Activated CD4-positive, alpha-beta T cell treated with anti-CD3 and anti-CD28 coated beads, Interleukin-2, amount 50 U/mL, for 24 hours (primary cell): ENCODE results near the gene GPN2.

ENCODE experiments used
- DNase-seq, 2 donors: peaks; one replicate each; pipeline ENCODE4 v3.0.0-alpha.2; 2020; ENCODE audit warnings: low read depth in 1 of 2, low spot score in 1 of 2

The GPN2 gene

GRCh38 chr1:26889551-26890466 is at the start of gene GPN2:
Gene GPN2, minus strand, starts transcription at chr1:26890283. Its CDS starts 187 bp downstream, at chr1:26890096.
- DNase-seq, result peak; percentile 54 to 73

GRCh38 chr1:26938659-26939025 is 48.6 kb upstream of the GPN2 start:
- no peak for DNase-seq

- no peak for DNase-seq
Measured at GRCh38 chr1:26938004-26938658, 48.0 kb upstream of the GPN2 start.

GRCh38 chr1:26936823-26937222 is 46.7 kb upstream of the GPN2 start:
- no peak for DNase-seq

- no peak for DNase-seq
Measured at GRCh38 chr1:26932531-26932930, 42.4 kb upstream of the GPN2 start.

GRCh38 chr1:26923711-26924110 is 33.6 kb upstream of the GPN2 start:
- no peak for DNase-seq

DNA sequence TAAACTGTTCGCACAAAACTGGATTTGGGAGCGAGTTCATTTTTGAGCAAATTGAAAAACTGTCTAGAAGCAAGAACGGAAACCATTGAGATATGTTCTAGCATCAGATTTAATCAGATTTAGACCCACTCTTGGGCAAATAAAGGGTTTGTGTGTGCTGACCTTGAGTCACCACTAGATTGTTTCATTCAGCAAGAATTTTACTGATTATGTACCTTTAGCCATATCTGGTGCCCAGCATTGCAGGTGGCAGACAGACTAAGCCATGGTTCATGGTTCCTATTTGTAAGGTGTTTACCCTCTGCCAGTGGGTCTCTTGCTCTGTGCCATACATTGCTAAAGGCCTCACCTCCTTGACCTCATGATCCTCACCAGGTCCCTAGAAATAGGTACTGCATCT is 32.8 kb upstream of the GPN2 start:
- no peak for DNase-seq

- no peak for DNase-seq
Measured at GRCh38 chr1:26922431-26922729, 32.3 kb upstream of the GPN2 start.

- DNase-seq, result peak; percentile 90 to 94
Measured at GRCh38 chr1:26921540-26922430, 31.7 kb upstream of the GPN2 start, which contains the start of gene NUDC. Gene NUDC, plus strand, starts transcription at chr1:26921743. Its CDS starts 106 bp downstream, at chr1:26921849.

DNA sequence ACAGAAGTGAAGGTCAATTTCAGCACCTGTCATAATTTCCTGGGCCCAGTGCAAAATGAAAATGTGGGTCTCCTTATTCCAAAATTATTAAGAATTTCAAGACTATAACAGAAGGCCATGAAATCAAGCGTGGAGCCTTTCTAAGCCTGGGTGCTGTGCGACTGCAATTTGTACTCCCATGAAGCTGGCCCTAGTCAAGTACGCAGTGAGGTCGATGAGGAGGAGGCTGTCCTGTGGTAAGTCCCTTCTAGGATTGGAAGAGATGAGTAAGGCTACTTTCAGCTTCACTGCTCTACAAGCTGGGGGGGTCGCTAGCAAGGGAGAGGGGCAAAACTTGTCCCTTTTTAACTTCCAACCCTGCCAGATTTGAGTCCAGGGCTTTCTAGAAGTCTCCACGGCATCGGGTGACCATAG is 31.1 kb upstream of the GPN2 start:
- no peak for DNase-seq

DNA sequence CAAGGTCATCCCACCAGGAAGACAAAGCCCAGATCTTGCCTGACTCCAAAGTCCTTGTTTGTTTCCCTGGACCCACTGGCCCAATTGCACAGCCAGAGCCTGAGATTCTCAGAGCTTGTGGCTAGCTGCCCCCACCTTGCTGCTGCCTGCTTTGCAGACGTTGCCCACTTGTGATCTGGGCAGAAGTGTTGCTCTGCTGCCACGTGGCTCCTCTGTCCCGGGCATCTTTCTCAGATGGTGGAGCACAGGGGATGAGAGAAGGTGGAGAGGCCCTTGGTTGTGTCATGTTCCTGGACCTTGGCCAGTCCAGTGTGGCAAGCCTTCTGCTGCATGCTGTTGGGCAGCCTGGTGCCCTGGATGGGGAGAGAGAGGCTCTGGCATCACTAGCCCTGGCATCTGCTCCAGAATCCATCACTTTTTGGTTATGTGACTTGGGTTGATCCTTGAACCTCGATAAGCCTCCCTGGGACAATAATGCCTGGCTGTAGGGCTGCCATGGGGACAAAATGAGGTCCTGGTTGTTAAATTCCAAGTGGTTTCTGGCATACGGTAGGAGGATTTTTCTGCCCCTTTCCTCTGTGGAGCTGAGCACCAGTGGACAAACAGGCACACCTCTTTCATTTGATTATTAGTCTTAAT is 25.2 kb upstream of the GPN2 start:
- DNase-seq, result no peak

DNA sequence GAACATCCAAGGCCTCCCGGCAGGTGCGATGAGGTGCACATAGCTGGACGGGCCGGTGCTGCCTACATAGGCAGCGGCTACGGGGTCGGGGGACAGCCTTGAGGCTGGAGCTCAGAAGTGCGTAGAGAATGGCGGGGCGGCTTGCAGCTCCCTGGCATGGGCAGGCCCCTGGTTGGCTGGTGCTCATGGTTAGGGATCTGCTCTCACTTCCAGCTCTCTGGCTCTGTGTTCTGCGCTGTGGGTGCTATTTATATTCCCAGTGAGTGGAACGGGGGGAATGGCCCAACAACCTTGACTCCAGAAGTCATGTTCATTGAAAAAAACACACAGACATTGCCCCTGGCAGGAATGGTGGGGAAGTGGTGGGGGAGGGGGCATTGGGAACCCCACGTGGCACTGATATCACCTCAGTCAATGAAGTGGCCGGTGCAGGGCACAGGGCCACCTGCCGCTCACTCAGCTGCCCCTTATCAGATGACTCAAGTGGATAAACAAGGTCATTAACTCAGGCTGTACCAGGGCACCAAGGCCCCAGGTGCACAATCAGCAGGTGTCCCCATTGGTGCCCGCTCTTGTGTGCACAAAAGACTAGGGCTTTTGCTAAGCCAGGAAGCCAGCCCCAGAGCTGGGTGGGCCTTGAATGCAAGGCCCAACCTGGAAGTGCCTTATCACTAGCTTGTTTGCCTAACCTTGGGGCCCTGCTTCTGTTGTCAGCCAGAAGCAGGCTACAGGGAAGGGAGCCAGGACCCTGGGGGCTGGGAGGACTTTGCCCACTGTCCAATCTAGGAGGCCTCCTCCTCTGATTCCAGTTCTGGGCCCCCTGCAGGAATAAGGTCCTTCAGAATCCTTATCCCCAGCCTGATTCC is 23.9 kb upstream of the GPN2 start, which contains the start of gene NR0B2:
Gene NR0B2 (minus strand): TSS at position 222 of the 866 bp plus-strand sequence. CDS start 35 bp downstream, at position 187.
- DNase-seq, result no peak

DNA sequence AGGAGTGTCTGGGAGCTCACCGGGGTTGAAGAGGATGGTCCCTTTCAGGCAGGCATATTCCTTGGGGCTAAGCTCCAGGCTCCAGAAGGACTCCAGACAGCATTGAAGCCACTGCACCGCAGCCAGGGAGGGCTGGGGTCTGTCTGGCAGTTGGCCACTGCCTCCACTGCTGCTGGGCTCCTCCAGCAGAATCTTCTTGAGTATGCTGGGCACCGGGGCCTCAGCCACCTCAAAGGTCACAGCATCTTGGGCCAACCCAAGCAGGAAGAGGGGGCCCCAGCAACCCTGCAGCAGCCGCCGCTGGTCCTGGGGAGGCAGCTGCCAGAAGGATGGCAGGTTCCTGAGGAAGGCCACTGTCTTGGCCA is 23.3 kb upstream of the GPN2 start:
- DNase-seq, result no peak

GRCh38 chr1:26912147-26912490 is 22.0 kb upstream of the GPN2 start:
- DNase-seq, result no peak

- no peak for DNase-seq
Measured at GRCh38 chr1:26911399-26912146, 21.5 kb upstream of the GPN2 start.

DNA sequence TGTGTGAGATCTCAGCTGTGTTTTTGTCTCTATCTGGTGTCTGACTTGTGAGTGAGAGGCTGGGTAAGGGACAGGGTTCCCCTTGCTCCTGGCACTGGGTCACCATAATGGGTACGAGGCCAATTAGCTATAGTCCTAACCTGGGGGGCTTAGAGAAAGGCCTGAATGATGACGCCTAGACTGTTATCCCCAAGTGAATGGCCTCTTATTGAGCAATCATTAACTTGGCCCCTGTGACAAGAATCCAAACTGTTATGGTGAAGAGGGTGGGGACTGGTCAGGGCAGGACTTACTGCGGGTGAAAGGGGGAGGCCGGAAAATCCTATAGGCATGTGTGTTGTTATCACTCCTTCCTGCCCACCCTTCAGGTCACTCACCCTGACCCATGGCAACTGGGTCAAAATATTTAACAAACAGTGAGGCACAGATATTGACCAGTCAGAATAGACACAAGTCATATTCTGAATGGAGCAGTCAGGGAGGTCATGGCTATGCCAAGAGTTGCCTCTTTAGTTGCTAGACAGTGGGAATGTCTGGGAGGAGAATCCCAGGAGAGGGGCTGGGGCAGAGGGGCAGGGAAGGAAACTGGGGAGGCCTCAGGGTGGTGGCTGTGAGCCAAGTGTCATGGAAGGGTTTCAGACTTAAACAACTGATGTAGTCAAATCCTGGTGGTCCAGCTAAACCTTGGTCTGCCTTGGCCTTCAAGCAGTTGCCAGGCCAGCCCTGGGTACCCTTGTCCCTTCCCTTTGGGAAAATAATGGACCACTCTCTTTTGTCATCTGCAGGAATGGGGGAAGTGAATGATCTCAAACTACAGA is 20.5 kb upstream of the GPN2 start:
- no peak for DNase-seq

DNA sequence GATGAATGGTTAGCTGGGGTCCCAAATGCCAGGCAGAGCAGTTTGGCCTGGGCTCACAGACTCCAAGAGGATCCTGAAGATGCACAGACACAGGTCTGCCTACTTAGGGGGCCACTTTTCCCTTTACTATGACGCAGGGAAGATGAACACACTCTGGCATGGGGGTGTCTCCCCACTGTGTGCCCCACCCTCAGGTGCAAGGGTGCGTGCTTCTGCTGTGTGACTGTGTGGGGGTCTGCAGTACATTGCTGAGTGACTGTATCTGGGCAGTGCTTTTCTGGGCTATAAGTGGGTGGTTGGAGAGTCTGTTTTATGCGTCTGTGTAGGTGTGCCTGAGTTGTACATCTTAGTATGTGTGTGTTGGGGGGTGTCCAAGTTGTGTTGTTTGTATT is 19.9 kb upstream of the GPN2 start:
- no peak for DNase-seq

- DNase-seq, result no peak
Measured at GRCh38 chr1:26907071-26907917, 17.2 kb upstream of the GPN2 start.
